Neural crest cell (in vitro differentiated cells): ENCODE data around the gene CYREN. TPM values are rescaled to one million over a fixed set of nuclear protein-coding genes. Genes with fewer than 3 reads are reported as not detected.

Experiments used
- DNase-seq: peaks from one replicate; pipeline ENCODE4 v3.0.0; 2021; ENCODE audit warnings: low read depth, mixed read lengths, low spot score
- H3K27ac Mint-ChIP-seq: one replicate; pipeline ENCODE4 v1.8.0; 2021; ENCODE audit warnings: mild to moderate bottlenecking, mixed read lengths; ENCODE audit not compliant: unreplicated experiment
- H3K27me3 Mint-ChIP-seq: 2 replicates; pipeline ENCODE4 v1.8.0; 2021; ENCODE audit warnings: low read depth, mild to moderate bottlenecking, mixed read lengths
- H3K36me3 Mint-ChIP-seq: 2 replicates; pipeline ENCODE4 v1.8.0; 2021; ENCODE audit warnings: low read depth, mild to moderate bottlenecking, mixed read lengths
- H3K4me1 Mint-ChIP-seq: 2 replicates; pipeline ENCODE4 v1.8.0; 2021; ENCODE audit warnings: mixed read lengths
- H3K4me3 Mint-ChIP-seq: one replicate; pipeline ENCODE4 v1.8.0; 2021; ENCODE audit warnings: mild to moderate bottlenecking, mixed read lengths
- H3K9me3 Mint-ChIP-seq: 2 replicates; pipeline ENCODE4 v1.8.0; 2021; ENCODE audit warnings: mixed read lengths
- total RNA-seq: library from RNA; stranded (reverse); gene quantifications from 2 replicates; pipeline ENCODE4 v1.2.1, GENCODE V29; 2021
- TF ChIP-seq, protein P1 (sequence below): fragments of 200-600 bp; sonication (generic); conservative IDR thresholded peaks from 2 replicates; pipeline ENCODE4 v1.5.0; 2021; ENCODE audit warnings: antibody characterized with exemption, mild to moderate bottlenecking

CYREN gene
- total RNA-seq, 1 donor from 2014 or later: 75.5 TPM

DNA sequence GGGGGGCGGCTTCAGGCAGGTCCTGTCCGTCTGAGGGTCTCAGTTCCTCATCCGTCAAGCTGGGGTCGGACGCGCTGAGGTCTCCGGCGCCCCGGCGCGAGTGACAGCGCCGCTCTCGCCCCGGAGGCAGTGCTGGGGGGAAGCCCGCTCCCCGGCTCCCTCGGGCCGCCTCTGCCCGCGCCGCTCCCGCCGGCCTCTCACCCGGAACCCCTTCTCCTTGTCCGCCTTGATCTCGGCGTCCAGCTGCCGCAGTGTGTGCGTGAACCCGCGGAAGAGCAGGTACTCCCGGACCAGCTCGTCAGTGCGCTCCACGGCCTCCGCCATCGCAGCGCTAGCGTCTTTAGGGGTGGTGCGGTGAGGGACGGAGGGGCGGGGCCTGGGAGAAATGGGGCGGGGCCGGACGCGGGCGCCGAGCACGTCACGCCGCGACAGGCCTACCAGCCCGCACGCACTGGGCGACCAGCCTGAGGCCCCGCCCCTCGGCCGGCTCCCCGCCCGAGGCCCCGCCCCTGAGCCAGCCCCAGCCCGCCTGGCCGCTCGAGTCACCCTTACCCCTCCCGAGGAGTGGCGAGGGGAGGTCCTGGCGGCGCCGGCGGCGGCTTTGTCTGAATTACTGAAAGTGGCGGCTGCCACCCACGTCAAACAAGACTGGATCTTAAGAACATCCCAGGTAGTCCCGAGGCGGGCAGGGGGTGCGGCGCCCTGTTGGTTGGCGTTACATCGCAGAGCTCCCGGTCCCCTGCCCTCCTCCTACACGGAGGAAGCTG, 40.9 kb upstream of the CYREN start, which contains the start of gene WDR91:
WDR91 (minus strand) TSS at position 348 of the 767 bp plus-strand sequence; CDS start at position 324, 24 bp downstream.
- Mint-ChIP-seq H3K9me3 (no peaks in the 10 kb centered on the region), H3K4me1 (peaks cover 17% of the 10 kb centered on the region), H3K4me3 (peak within 1 kb of the TSS; percentile 97), H3K36me3 (no peaks in the 10 kb centered on the region), H3K27me3 (no peaks in the 10 kb centered on the region), H3K27ac (peak within 1 kb of the TSS; percentile 99)
- peak; percentile 88 for DNase-seq
- TF ChIP-seq, protein P1, sequence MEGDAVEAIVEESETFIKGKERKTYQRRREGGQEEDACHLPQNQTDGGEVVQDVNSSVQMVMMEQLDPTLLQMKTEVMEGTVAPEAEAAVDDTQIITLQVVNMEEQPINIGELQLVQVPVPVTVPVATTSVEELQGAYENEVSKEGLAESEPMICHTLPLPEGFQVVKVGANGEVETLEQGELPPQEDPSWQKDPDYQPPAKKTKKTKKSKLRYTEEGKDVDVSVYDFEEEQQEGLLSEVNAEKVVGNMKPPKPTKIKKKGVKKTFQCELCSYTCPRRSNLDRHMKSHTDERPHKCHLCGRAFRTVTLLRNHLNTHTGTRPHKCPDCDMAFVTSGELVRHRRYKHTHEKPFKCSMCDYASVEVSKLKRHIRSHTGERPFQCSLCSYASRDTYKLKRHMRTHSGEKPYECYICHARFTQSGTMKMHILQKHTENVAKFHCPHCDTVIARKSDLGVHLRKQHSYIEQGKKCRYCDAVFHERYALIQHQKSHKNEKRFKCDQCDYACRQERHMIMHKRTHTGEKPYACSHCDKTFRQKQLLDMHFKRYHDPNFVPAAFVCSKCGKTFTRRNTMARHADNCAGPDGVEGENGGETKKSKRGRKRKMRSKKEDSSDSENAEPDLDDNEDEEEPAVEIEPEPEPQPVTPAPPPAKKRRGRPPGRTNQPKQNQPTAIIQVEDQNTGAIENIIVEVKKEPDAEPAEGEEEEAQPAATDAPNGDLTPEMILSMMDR: no peak

DNA sequence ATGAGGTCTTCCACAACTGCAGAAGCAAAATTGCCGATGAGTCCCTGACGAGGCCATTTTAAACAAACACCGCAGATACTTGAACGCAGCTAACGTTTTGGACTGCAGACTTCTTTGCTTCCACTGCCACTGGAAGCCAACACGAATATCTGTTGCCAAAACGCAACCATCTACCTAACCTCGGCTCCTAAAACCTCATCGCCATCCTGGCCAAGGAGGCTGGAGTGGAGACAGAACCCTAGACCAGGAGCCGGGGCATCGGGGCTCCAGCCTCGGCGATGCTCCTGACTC, 40.3 kb upstream of the CYREN start:
- H3K36me3 Mint-ChIP-seq: no peaks in the 10 kb centered on the region
- TF ChIP-seq, protein P1: no peak
- H3K27ac Mint-ChIP-seq: no peak overlapping the region
- no peaks in the 10 kb centered on the region for H3K9me3 Mint-ChIP-seq
- no peak for DNase-seq
- peaks cover 17% of the 10 kb centered on the region for H3K4me1 Mint-ChIP-seq
- no peaks in the 10 kb centered on the region for H3K27me3 Mint-ChIP-seq
- H3K4me3 Mint-ChIP-seq: peak overlapping the region; percentile 97

DNA sequence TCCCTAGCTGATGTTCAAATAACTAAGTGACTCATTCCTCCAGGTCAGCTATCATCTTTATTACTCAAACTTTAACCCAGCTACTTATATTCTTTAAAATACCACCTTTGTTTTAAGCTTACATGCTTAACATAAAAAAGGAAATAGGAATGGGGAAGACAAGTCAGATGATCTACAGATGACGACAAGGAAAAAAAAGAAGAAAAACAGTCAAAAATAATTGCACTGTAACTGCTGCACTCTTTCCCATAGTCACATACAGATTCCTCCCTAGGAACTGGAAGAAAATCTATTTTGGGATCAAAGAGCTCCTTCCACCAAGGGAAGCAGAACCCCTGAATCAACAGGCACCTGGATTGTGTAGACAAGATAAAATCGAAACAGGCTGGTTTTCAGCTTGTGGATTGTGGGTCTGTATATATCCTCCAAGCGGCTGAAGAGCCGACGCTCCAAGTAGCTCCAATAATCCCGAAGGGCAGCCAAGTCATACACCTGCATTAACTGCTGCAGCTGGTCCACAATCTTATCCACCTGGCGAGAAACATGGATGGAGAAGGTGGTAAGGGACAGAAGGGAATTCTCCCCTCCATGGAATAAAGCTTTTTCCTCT, 38.8 kb upstream of the CYREN start:
- TF ChIP-seq, protein P1: no peak
- Mint-ChIP-seq H3K4me1 (peaks cover 17% of the 10 kb centered on the region), H3K9me3 (no peaks in the 10 kb centered on the region), H3K27me3 (no peaks in the 10 kb centered on the region), H3K27ac (no peak overlapping the region), H3K4me3 (peak overlapping the region; percentile 97), H3K36me3 (no peaks in the 10 kb centered on the region)
- no peak for DNase-seq

DNA sequence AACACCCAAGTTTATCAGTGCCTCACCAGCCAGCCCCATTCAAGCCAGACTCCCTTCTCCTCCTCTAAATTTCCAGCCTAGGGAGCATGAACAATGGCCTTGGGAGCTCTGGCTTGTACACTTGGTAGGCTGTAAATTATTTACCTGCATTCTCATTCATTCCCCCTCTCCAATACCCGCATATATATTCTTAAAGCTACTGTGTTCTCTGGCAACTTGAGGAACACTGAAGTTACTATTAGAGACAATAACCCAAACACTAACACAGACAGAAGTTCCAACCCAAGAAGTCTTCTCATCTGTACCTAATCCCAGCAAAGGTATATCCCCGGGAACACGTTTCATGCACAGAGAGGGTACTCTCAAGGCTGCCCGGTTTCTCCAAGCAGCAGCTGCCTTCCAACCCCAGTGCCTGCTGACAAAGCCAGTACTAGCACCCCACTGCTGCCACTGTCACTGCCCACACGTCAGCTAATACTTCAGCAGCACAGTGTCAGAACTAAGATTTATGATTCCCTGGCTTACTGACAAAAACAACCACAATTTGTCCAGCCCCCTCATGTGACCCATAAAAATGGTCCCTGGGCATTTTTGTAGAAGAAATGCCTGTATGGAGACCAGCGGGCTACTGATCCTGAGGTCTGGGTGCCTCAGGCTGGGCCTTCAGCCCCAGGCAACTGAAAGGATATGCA, 37.7 kb upstream of the CYREN start:
- H3K4me3 Mint-ChIP-seq: peak overlapping the region; percentile 97
- TF ChIP-seq, protein P1: no peak

DNA sequence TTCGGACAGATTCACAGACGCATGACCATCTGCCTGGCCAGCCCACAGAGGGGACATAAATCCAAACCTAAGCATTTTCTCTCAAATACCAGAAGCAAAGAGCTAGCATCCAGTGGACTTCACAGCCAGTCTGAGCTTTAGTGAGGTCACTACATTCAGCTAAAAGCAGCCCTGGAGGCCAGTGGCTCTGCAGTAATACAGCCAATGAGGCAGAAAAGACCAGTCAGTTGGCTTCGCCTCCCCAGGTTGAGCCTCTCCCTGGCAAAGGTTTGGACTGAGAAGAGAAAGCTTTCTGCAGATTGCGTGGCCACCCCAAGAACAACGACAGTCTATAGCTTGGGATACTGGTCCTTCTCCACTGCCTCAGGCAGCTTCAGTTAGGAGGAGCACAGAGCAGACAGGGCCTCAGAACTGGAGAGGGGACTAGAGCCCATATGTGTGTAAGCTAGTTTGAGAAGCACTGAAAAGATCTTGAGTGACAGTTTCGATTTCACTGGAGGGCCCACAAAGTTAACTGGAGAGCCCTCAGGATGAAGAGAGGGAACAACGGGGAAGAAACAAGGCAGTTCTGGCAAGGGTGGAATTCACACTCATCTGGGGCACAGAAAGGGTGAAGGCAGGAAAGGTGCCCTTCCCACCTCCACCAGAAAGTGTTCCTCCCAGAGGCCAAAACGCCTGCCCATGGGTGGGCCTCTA, 37.0 kb upstream of the CYREN start:
- no peaks in the 10 kb centered on the region for H3K9me3 Mint-ChIP-seq
- no peak for DNase-seq
- H3K27me3 Mint-ChIP-seq: no peaks in the 10 kb centered on the region
- TF ChIP-seq, protein P1: no peak
- peaks cover 17% of the 10 kb centered on the region for H3K4me1 Mint-ChIP-seq
- peak overlapping the region; percentile 27 for H3K4me3 Mint-ChIP-seq
- peaks cover 6% of the 10 kb centered on the region for H3K36me3 Mint-ChIP-seq
- no peak overlapping the region for H3K27ac Mint-ChIP-seq

More for the DNA sequence above, 37.7 kb upstream of the CYREN start:
- Mint-ChIP-seq H3K36me3 (peaks cover 6% of the 10 kb centered on the region), H3K9me3 (no peaks in the 10 kb centered on the region), H3K27me3 (no peaks in the 10 kb centered on the region), H3K4me1 (peaks cover 17% of the 10 kb centered on the region), H3K27ac (no peak overlapping the region)
- no peak for DNase-seq
